GM23338 (cell line): Measurements from ENCODE around the gene HLX. TPM values are rescaled to one million over a fixed set of nuclear protein-coding genes. Genes with fewer than 3 reads are reported as not detected.

Source experiments
- ATAC-seq: fragments of 200-7000 bp; cut with Tn5 transposase; 3 replicates; pipeline ENCODE4 v1.9.1; 2020
- DNase-seq: peaks from one replicate; pipeline ENCODE4 v3.0.0-alpha.2; 2015; ENCODE audit warnings: low spot score
- H2AFZ ChIP-seq: fragments of 200-600 bp; sonication (generic); 2 replicates; pipeline ENCODE4 v1.8.0; 2016; ENCODE audit warnings: antibody characterized with exemption, mild to moderate bottlenecking, moderate library complexity
- H3F3A ChIP-seq: fragments of 200-600 bp; sonication (generic); replicated peaks from 2 replicates; pipeline ENCODE4 v1.8.0; 2017; ENCODE audit warnings: antibody characterized with exemption, mixed run types, low read depth
- H3K27ac ChIP-seq: fragments of 200-600 bp; sonication (generic); 2 replicates; pipeline ENCODE4 v1.6.1; 2016; ENCODE audit warnings: low read depth
- H3K27me3 ChIP-seq: fragments of 200-600 bp; sonication (generic); 2 replicates; pipeline ENCODE4 v1.8.0; 2016; ENCODE audit warnings: mild to moderate bottlenecking, mixed run types, moderate library complexity; ENCODE audit not compliant: insufficient read depth
- H3K36me3 ChIP-seq: fragments of 200-600 bp; sonication (generic); 2 replicates; pipeline ENCODE4 v1.8.0; 2016; ENCODE audit warnings: mild to moderate bottlenecking; ENCODE audit not compliant: insufficient read depth
- H3K4me1 ChIP-seq: fragments of 200-600 bp; sonication (generic); 2 replicates; pipeline ENCODE4 v1.8.0; 2016; ENCODE audit warnings: mild to moderate bottlenecking, moderate library complexity; ENCODE audit not compliant: insufficient read depth
- H3K4me2 ChIP-seq: fragments of 200-600 bp; sonication (generic); 2 replicates; pipeline ENCODE4 v1.7.1; 2017; ENCODE audit warnings: mixed run types
- H3K4me3 ChIP-seq: fragments of 200-600 bp; sonication (generic); 2 replicates; pipeline ENCODE4 v1.6.1; 2016; ENCODE audit warnings: mixed run types
- H3K79me2 ChIP-seq: fragments of 200-600 bp; sonication (generic); replicated peaks from 2 replicates; pipeline ENCODE4 v1.8.0; 2017; ENCODE audit warnings: mild to moderate bottlenecking; ENCODE audit not compliant: insufficient read depth
- H3K9me2 ChIP-seq: fragments of 200-600 bp; sonication (generic); 2 replicates; pipeline ENCODE4 v1.8.0; 2017; ENCODE audit not compliant: insufficient read depth
- H4K20me1 ChIP-seq: fragments of 200-600 bp; sonication (generic); replicated peaks from 2 replicates; pipeline ENCODE4 v1.8.0; 2017; ENCODE audit warnings: mild to moderate bottlenecking; ENCODE audit not compliant: insufficient read depth
- H3K27ac Mint-ChIP-seq: 2 replicates; pipeline ENCODE4 v1.8.0; 2020; ENCODE audit warnings: inconsistent platforms, mild to moderate bottlenecking, moderate library complexity, mixed read lengths
- H3K27me3 Mint-ChIP-seq: 3 replicates; pipeline ENCODE4 v1.8.0; 2022; ENCODE audit warnings: low read depth, mild to moderate bottlenecking, moderate library complexity, mixed read lengths, inconsistent platforms; ENCODE audit not compliant: insufficient read depth, poor library complexity
- H3K36me3 Mint-ChIP-seq: 3 replicates; pipeline ENCODE4 v1.8.0; 2021; ENCODE audit warnings: low read depth, mild to moderate bottlenecking, inconsistent platforms, moderate library complexity, mixed read lengths
- H3K4me1 Mint-ChIP-seq: 3 replicates; pipeline ENCODE4 v1.8.0; 2020; ENCODE audit warnings: mild to moderate bottlenecking, inconsistent platforms, mixed read lengths
- H3K4me3 Mint-ChIP-seq: 3 replicates; pipeline ENCODE4 v1.8.0; 2021; ENCODE audit warnings: moderate library complexity, mild to moderate bottlenecking, inconsistent platforms, mixed read lengths
- H3K9me3 Mint-ChIP-seq: 3 replicates; pipeline ENCODE4 v1.8.0; 2020; ENCODE audit warnings: moderate library complexity, mild to moderate bottlenecking, inconsistent platforms, mixed read lengths
- CTCF ChIP-seq, 2 experiments: fragments of 200-600 bp in 1 of 2; sonication (generic) in 1 of 2; conservative IDR thresholded peaks; 2 replicates each; pipeline versions ENCODE4 v1.5.1 to v1.6.1; 2016 to 2017; ENCODE audit warnings: antibody characterized with exemption in 2 of 2, low read depth in 2 of 2, mild to moderate bottlenecking in 2 of 2, moderate library complexity in 1 of 2
- ETS1 ChIP-seq: IDR thresholded peaks from 2 replicates; pipeline ENCODE4 v1.6.1; 2016; ENCODE audit warnings: antibody characterized with exemption
- NANOG ChIP-seq: IDR thresholded peaks from 2 replicates; pipeline ENCODE4 v1.6.1; 2016; ENCODE audit warnings: antibody characterized with exemption, borderline replicate concordance
- POLR2AphosphoS5 ChIP-seq: IDR thresholded peaks from 2 replicates; pipeline ENCODE4 v1.6.1; 2016; ENCODE audit warnings: antibody characterized with exemption, low read depth
- ZNF114 ChIP-seq: fragments of 250-450 bp; sonication (Bioruptor Pico); IDR thresholded peaks from 2 replicates; pipeline ENCODE4 v1.5.0; 2020; ENCODE audit warnings: mild to moderate bottlenecking, moderate library complexity
- ZNF331 ChIP-seq: fragments of 250-450 bp; sonication (Bioruptor Pico); IDR thresholded peaks from 2 replicates; pipeline ENCODE4 v1.5.0; 2020; ENCODE audit warnings: low read depth, mild to moderate bottlenecking, moderate library complexity
- ZNF462 ChIP-seq: fragments of 250-450 bp; sonication (Bioruptor Pico); IDR thresholded peaks from 2 replicates; pipeline ENCODE4 v1.5.0; 2020; ENCODE audit warnings: mild to moderate bottlenecking, moderate library complexity
- polyA plus RNA-seq: library from polyadenylated mRNA; unstranded; fragments of >200 nt; fragmentation: Nextera tagmentation; extraction: Ambion mirVana; gene quantifications from 2 replicates; pipeline ENCODE4 v1.2.1, GENCODE V29; 2016
- total RNA-seq: library from RNA; depleted of rRNA; stranded (reverse); fragments of >200 nt; shearing (Covaris generic); gene quantifications from 2 replicates; pipeline ENCODE4 v1.2.3, GENCODE V29; 2014

The HLX gene
- total and polyA plus RNA-seq, 2 experiments from 2014 or later, result 0.07 TPM; not detected in 1

GRCh38 chr1:220917535-220918209, 38.4 kb downstream of the HLX start:
- no peaks in the 10 kb centered on the region for H3K36me3 Mint-ChIP-seq

GRCh38 chr1:220918285-220918951, 39.2 kb downstream of the HLX start:
- H3K36me3 Mint-ChIP-seq, result no peaks in the 10 kb centered on the region
- ATAC-seq, result no peak
- no peak for TF ChIP-seq CTCF (conservative IDR thresholded peaks at IDR 0.05; ENCODE audit: low read depth in 2 of 2)
- TF ChIP-seq ZNF462 (CRISPR knock-in tag), result no peak
- TF ChIP-seq ZNF331, result no peak
- TF ChIP-seq ZNF114 (CRISPR knock-in tag), result no peak
- no peak for TF ChIP-seq POLR2AphosphoS5
- no peak for TF ChIP-seq ETS1

More at GRCh38 chr1:220917535-220918209, 38.4 kb downstream of the HLX start:
- Histone ChIP-seq H3F3A (no peaks in the 10 kb centered on the region), H4K20me1 (no peaks in the 10 kb centered on the region), H3K27ac (no peak overlapping the region), H3K4me2 (no peak overlapping the region), H3K9me2 (0 out of 2 replicates have a peak, but pooled peaks cover 9% of the 10 kb centered on the region), H3K79me2 (no peaks in the 10 kb centered on the region), H3K27me3 (no peaks in the 10 kb centered on the region), H2AFZ (no peak overlapping the region), H3K4me1 (peaks cover 5% of the 10 kb centered on the region; the same call in 1 of the 2 replicates), H3K36me3 (no peaks in the 10 kb centered on the region), H3K4me3 (no peak overlapping the region)
- DNase-seq (no peak), ATAC-seq (no peak)
- no peaks in the 10 kb centered on the region for H3K27me3 Mint-ChIP-seq
- H3K4me3 Mint-ChIP-seq, result no peak overlapping the region
- peaks cover 10% of the 10 kb centered on the region for H3K4me1 Mint-ChIP-seq
- H3K27ac Mint-ChIP-seq, result no peak overlapping the region
- no peak for TF ChIP-seq NANOG
- H3K9me3 Mint-ChIP-seq, result no peaks in the 10 kb centered on the region

More at GRCh38 chr1:220918285-220918951, 39.2 kb downstream of the HLX start:
- peaks cover 10% of the 10 kb centered on the region for H3K4me1 Mint-ChIP-seq
- Histone ChIP-seq H3K4me1 (peaks cover 5% of the 10 kb centered on the region; the same call in 1 of the 2 replicates), H4K20me1 (no peaks in the 10 kb centered on the region), H3K79me2 (no peaks in the 10 kb centered on the region), H2AFZ (no peak overlapping the region), H3K4me3 (no peak overlapping the region), H3K4me2 (no peak overlapping the region), H3K36me3 (no peaks in the 10 kb centered on the region), H3K9me2 (0 out of 2 replicates have a peak, but pooled peaks cover 9% of the 10 kb centered on the region), H3F3A (no peaks in the 10 kb centered on the region), H3K27me3 (no peaks in the 10 kb centered on the region), H3K27ac (no peak overlapping the region)
- H3K9me3 Mint-ChIP-seq, result no peaks in the 10 kb centered on the region
- no peak overlapping the region for H3K27ac Mint-ChIP-seq
- no peaks in the 10 kb centered on the region for H3K27me3 Mint-ChIP-seq
- H3K4me3 Mint-ChIP-seq, result no peak overlapping the region
- DNase-seq, result no peak
